Measurements from ENCODE around the gene SERGEF. TPM values are rescaled to one million over a fixed set of nuclear protein-coding genes. Genes with fewer than 3 reads are reported as not detected.

SERGEF gene
- total RNA-seq, 1 experiment from 2014 or later = 31.7 TPM

GRCh38 chr11:17750801-17751165 lies 262.1 kb downstream of the SERGEF start:
- no peak for DNase-seq (ENCODE audit: low read depth)

DNA sequence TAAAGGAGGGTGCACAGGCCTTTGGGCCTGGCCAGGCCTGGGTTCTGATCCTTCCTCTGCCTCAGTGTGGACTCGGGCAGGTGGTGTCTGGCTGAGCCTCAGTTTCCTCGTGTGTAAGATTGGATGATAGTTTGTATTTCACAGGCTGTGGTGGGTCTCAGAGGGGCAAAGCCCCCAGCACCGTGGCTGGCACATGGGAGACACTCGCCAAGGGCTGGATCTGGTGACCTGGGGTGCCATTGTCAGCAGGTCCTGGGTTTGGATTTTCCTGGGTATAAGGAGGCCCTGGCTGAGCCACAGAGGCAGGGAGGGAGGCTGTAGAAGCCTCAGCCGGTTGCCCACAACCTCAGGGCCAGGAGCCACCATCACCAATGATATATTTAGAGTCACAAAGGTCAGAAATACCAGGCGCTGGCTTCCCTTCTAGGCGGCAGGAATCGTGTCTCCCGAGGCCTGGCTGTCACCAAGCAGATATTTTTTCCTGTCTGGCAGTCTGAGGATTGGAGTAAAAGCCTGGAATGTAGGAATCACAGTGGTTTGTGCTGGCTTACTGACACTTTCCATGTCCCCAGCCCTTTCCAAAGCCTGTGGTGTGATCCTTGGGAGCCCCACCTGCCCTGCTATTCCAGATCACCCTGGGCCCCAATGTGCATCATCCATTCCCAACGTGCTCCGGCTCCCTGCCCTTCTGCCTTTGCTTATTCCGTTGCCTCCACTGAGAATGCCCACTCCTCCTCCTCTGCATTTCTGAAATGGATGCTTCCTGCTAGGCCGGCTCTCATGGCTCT lies 262.6 kb downstream of the SERGEF start:
- no peak for DNase-seq (ENCODE audit: low read depth)

GRCh38 chr11:17748761-17749721 lies 263.8 kb downstream of the SERGEF start:
- DNase-seq (ENCODE audit: low read depth) = no peak

DNA sequence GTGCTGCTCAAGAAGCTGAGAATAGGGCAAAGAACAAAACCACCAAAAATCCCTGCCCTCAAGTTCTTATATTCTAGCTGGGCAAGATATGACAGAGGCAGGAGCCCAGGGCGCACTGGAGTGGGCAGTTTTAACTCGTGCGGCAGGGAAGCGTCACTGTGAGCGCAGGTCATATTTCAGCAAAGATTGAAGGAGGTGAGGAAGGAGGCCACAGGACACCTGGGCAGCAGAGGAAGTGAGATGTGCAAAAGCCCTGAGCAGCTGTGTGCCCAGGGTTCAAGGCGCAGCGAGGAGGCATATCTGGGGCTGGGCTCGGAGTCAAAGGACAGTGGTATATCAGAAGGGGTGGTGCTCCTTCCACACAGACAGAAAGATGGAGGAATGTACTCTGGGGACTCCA lies 264.8 kb downstream of the SERGEF start:
- no peak for DNase-seq (ENCODE audit: low read depth)

- peak; percentile 42 for DNase-seq (ENCODE audit: low read depth)
Observed at GRCh38 chr11:17747131-17747955, 265.5 kb downstream of the SERGEF start.

DNA sequence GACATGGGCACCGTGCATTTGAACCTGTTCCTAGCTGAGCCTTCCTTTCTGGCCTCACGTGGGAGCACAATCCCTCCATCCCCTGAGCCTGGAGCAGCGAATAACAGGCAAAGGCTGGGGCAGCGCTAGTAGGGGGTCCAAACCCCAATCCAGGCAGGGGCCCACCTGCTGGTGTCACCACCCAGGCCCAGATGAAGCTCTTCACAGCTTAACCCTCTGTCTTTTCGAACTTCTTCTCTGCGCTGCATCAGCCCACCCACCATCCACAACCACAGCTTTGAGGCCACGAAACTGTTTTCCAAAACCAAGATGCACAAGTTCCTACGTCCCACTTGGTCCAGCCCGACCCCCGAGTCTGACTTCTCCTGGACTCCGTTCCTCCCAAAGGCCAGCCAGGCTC lies 266.8 kb downstream of the SERGEF start:
- DNase-seq (ENCODE audit: low read depth) = no peak

DNA sequence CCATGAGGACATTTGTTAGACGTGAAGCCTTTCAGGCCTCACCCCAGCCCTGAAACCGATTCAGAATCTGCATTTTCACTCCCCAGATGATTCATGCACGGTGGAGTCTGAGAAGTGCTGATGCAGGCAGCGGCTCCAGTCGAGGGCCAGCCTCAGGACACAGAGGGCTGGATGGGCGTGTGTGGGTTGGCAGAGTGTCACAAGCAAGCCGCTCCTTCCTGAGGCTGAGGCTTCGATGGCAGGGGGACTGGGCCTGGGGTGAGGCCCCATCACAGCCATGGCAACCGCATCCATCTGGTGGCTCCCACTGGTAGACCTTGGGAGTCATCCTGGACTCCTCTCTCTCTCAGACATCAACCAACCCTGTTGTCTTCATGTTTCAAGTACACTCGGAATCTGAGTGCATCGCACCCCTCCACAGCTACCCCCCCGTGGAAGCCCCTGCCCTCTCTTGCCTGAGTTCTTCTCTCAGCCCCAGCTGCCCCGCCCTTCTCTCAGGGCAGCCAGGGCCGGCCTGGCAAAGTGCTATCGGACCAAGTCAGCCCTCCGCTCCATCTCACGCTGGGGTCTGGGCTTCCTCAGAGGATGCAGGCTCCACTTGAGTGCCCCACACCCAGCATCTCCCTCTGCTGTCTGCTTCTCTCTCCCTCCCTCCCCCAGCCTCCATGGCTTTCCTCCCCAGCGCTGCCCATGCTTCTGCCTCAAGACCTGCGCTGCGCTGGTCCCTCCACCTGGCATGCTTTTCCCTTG lies 267.6 kb downstream of the SERGEF start:
- DNase-seq (ENCODE audit: low read depth) = no peak

DNA sequence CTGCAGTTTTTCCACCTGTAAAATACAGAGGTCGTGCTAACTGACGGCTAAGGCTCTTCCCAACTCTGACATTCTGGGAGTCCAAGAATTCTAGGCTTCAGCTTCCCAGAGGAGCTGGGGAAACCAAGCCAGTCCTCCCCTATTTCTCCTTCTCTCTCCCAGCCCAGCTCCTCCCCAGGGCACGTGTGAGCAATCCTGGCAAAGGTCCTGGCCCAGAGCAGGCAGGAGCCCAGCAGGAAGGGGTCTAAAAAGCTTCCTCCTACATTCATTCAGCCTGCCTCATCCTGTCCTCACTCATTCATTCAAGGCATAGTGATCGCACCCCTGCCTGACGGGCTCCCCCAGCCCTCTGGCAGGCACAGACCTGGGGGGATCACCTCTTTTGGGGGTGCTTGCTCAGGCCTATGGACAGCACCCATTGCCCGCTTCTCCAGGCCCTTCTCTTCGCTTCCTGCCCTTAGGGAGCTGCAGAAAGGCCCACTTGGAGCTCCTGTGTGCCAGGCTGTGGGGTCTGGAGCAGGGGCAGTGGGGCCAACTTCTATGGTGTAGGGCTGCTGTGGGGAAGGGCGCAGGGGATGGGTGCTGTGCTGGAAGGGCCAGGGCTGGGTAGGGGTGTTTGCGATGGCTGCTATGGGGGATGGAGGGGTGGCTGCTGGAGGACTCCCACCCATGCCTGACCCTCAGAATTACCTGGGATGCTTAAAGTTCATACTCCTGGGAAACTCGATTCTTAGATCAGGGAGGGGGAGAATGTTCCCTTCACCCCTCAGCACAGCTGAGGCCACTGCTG lies 268.5 kb downstream of the SERGEF start:
- DNase-seq (ENCODE audit: low read depth) = peak; percentile 57

GRCh38 chr11:17743808-17744119 lies 269.1 kb downstream of the SERGEF start:
- peak; percentile 81 for DNase-seq (ENCODE audit: low read depth)

DNA sequence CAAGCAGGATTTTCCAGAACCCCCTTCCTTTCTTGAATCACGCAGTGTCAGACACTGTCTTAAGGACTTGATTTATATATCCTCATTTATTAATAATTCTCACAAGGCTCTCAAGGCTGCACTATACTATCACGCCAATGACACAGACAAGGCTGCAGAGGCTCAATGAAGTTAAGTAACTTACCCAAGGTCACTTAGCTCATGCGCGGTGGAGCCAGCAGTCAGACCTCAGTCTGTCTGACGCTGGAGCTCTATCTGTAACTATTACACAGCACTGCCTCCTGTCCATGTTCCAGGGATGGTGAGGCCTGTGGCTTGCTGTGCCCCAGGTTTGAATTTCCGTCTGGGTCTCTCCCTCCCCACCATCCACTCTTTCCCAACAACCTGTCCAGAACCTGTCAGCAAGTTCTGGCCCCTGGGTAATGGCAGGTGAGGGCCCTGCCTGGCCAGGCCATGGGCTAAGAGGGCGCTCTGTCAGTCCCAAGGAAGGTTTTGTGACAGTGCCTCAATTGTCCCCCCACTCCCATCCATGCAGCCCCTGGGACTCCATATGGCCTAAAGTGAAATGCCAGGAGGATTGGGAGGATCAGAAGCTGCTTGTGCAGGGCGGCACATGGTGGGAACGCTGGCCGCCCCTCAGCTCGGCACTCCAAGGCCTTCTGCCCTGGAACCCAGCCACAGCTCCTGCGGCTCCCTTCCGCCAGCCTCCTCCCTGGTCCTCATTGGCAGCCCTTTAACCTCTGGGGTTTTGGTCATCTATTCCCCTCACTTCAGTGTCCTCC lies 269.6 kb downstream of the SERGEF start:
- no peak for DNase-seq (ENCODE audit: low read depth)

- no peak for DNase-seq (ENCODE audit: low read depth)
Observed at GRCh38 chr11:17742019-17742418, 270.8 kb downstream of the SERGEF start.

GRCh38 chr11:17741487-17741886 lies 271.4 kb downstream of the SERGEF start:
- no peak for DNase-seq (ENCODE audit: low read depth)

- DNase-seq (ENCODE audit: low read depth) = no peak
Observed at GRCh38 chr11:17740649-17741235, 272.1 kb downstream of the SERGEF start.

- DNase-seq (ENCODE audit: low read depth) = no peak
Observed at GRCh38 chr11:17739945-17740338, 272.9 kb downstream of the SERGEF start.

GRCh38 chr11:17738151-17738973 lies 274.5 kb downstream of the SERGEF start:
- DNase-seq (ENCODE audit: low read depth) = no peak
